HG03039 (cell line): ENCODE results near the gene DCLRE1C.
A peak's percentile ranks its signal among the peaks of the same experiment; 100 is the strongest.
"Not testable (repeated sequence)": the region's sequence is repeated elsewhere in the genome, so short reads cannot be mapped to it uniquely, and the experiment has no call there.

Experiments used
- ATAC-seq: cut with Tn5 transposase; IDR thresholded peaks from one replicate; pipeline ENCODE4 v1.9.1; 2021; ENCODE audit warnings: mild to moderate bottlenecking, moderate library complexity; ENCODE audit not compliant: unreplicated experiment

The DCLRE1C gene

GRCh38 chr10:14954001-14954770 is at the start of gene DCLRE1C:
DCLRE1C (minus strand) TSS chr10:14954096; CDS start chr10:14954010, 86 bp downstream.
- ATAC-seq: peak; percentile 81

GRCh38 chr10:14995964-14996565 is 42.2 kb upstream of the DCLRE1C start:
- ATAC-seq: no peak

- ATAC-seq: not testable (repeated sequence)
Measured at GRCh38 chr10:14993500-14994455, 39.9 kb upstream of the DCLRE1C start.

GRCh38 chr10:14992336-14992735 is 38.4 kb upstream of the DCLRE1C start:
- ATAC-seq: not testable (repeated sequence)

- not testable (repeated sequence) for ATAC-seq
Measured at GRCh38 chr10:14991035-14991749, 37.3 kb upstream of the DCLRE1C start.

GRCh38 chr10:14989552-14989951 is 35.7 kb upstream of the DCLRE1C start:
- not testable (repeated sequence) for ATAC-seq

GRCh38 chr10:14982744-14983143 is 28.8 kb upstream of the DCLRE1C start:
- no peak for ATAC-seq

- no peak for ATAC-seq
Measured at GRCh38 chr10:14975672-14976273, 21.9 kb upstream of the DCLRE1C start.

- ATAC-seq: not testable (repeated sequence)
Measured at GRCh38 chr10:14974153-14974998, 20.5 kb upstream of the DCLRE1C start.

GRCh38 chr10:14971867-14972448 is 18.1 kb upstream of the DCLRE1C start:
- ATAC-seq: no peak

- no peak for ATAC-seq
Measured at GRCh38 chr10:14967897-14968296, 14.0 kb upstream of the DCLRE1C start.

GRCh38 chr10:14959221-14960057 is 5.5 kb upstream of the DCLRE1C start, which contains the start of gene MEIG1:
MEIG1 (plus strand) TSS chr10:14959388; CDS start chr10:14966469, 7,081 bp downstream.
- ATAC-seq: peak; percentile 81

- ATAC-seq: no peak
Measured at GRCh38 chr10:14958872-14959220, 5.0 kb upstream of the DCLRE1C start.

GRCh38 chr10:14954934-14955333 is 1.0 kb upstream of the DCLRE1C start:
- ATAC-seq: no peak

GRCh38 chr10:14953424-14954000 is 384 bp downstream of the DCLRE1C start:
- ATAC-seq: peak; percentile 27

GRCh38 chr10:14952851-14953423 is 959 bp downstream of the DCLRE1C start:
- no peak for ATAC-seq

GRCh38 chr10:14949291-14949690 is 4.6 kb downstream of the DCLRE1C start:
- no peak for ATAC-seq
